HG03521 (cell line): Measurements from ENCODE around the gene ATE1.
"Not testable (repeated sequence)": the region's sequence is repeated elsewhere in the genome, so short reads cannot be mapped to it uniquely, and the experiment has no call there.

Experiments used
- ATAC-seq: cut with Tn5 transposase; IDR thresholded peaks from one replicate; pipeline ENCODE4 v1.9.1; 2021; ENCODE audit warnings: mild to moderate bottlenecking, moderate library complexity; ENCODE audit not compliant: unreplicated experiment

ATE1 gene

DNA sequence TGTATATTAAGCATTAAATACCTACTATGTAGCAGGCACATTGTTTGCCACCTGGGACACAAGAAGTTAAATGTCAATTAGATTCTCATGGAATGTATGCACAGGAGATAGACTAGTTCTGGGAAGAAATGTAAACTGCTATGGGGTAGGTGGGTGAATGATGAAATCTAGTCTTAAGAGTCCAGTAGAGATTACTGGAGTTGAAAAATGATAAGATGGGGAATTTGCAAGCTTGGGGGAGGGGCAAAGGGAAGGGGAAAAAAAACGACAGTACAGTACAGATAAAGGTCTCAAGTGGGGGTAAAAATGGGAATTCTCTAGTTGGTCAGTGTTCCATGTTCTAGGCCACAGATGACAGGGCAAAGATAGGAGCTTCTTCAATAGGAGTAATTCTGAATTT lies 94.4 kb downstream of the ATE1 start:
- ATAC-seq = no peak

DNA sequence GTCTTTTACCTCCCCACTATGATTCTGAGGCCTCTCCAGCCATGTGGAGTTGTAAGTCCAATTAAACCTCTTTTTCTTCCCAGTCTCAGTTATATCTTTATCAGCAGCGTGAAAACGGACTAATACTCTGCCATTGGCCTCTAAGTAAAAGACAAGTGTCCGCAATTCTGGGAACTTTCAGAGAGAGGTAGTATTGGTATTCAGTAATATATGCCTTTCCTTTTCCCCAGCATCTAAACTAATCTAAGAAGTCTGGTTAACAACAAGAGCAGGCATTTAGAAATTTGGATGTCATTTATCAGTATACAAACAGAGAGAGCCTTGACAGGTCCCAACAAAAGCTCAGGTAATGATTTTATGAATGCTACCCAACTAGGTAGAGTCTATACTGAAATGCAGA lies 95.2 kb downstream of the ATE1 start:
- ATAC-seq = no peak

DNA sequence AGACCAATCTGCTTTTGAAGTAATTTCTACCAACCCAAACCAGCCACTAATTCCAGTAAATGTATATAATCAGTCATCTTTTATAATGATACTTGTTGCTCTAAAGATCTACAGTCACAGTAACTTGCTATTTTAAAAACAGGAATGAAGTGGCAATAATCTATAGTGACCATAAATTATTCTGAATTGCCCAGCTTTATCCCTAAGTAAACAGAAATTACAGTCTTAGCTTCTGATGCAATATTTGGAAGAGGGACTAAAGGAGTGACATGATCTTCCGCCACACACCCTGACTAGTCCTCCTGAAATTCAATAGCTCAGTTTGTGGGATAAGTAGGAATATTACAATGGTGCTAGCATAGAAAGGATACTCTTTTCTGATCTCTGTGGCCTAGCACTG lies 96.1 kb downstream of the ATE1 start:
- no peak for ATAC-seq

DNA sequence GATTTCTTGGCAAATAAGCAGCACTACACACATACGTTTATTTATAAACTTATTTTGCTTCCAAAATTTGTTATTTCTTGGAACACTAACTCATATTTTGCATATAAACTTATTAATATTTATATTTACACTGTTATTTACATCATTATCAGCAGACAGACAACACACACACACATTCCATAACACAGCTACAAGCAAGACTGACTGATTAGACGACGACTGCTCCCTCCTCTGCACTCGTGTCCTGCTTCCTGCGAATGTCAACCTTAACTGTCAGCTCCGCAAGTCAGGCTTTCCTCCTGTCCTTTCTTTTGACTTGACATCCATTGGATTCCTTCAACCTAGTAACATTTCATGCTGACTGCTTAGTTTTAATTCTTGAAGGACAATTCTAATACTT lies 96.6 kb downstream of the ATE1 start:
- no peak for ATAC-seq

DNA sequence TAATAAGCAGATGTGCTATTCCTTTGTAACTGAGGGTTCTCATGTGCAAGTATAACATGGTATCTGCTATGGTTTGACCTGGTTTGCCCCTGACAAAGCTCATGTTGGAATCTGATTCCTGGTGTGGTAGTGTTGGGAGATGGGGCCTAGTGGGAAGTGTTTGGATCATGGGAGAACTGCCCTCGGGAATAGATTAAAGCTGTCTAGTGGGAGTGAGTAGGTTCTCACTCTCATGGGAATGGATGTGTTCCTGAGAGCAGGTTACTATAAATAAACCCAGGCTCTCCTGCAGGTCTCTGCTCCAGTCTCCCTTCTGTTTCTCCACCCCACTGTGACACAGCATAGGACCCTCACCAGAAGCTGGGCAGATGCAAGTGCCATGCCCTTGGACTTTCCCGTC lies 97.7 kb downstream of the ATE1 start:
- no peak for ATAC-seq

DNA sequence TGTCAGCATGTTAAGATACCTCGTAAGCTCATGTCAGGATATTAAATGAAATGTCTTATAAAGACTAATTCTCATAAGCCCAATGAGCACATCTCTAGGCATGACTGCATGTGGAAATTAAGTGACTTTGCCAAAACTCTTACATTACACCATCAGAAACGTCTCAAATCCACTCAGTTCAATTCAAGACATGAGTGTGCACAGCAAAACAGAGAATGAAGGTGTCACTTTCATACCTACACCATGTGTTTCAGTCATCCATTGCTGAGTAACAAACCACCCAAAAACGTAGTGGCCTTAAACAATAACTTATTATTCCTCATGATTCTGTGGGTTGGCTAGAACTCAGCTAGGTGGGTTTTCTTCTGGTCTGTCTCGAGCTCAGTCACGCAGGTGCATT lies 99.8 kb downstream of the ATE1 start:
- no peak for ATAC-seq

DNA sequence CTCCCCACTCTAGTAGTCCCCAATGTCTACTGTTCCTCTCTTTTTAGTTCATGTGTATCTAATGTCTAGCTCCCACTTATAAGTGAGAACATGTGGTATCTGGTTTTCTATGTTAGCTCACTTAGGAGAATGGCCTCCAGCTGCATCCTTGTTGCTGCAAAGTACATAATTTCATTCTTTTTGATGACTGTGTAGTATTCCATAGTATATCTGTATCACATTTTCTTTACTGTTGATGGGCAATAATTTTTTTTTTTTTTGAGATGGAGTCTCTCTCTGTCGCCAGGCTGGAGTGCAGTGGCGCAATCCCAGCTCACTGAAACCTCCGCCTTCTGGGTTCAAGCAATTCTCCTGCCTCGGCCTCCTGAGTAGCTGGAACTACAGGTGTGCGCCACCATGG lies 101.1 kb downstream of the ATE1 start:
- ATAC-seq = not testable (repeated sequence)

DNA sequence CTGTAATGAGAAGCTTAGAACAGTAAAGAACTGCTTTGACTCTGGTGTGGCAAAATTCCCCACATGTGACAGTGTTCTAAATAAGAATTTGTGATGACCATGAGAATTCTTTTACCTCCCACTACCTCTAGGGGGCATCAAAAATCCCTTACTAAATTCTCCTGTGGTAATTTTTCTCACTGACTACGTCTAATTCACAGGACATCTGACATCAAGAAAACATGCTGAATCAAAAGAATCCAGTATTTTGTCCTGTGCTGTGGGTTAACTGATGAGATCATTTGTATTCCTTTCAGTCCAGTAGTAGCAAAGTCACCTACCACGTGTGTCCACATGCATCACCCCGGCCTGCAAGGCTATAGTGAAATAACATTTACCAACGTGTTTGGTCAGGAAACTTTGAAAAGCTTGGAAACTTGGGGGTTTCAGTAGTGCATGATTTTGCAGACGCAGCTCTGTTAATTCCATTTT lies 103.8 kb downstream of the ATE1 start:
- ATAC-seq = no peak

DNA sequence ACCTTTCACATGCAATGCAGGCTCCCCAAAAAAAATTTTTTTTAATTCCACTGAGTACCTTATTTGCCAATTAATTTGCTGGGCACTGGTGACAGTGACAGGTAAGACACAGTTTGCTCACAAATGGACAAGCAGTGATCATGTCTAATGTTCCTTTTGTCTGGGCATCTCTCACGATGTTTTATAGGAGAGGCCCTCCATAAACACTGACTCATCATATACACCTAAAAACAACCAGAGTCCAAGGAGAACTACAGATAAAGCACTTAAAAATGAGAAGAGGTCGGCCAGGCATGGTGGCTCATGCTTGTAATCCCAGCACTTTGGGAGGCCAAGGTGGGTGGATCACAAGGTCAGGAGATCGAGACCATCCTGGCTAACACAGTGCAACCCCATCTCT lies 105.1 kb downstream of the ATE1 start:
- no peak for ATAC-seq

DNA sequence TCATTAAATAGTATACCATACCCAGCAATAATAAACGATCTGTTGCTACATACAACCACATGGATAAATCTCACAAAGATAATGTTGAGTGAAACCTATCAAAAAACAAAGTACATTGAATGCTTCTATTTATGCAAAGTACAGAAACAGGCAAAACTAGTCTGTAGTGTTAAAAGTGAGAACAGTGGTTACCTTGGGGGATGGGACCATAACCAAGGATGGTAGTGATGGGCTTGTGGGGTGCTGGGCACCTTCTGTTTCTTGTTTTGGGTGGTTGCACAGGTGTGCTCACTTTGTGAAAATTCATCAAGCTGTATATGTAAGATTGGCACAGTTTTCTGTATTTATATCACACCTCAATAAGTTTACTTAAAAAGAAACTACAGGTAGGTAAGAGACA lies 105.7 kb downstream of the ATE1 start:
- no peak for ATAC-seq

DNA sequence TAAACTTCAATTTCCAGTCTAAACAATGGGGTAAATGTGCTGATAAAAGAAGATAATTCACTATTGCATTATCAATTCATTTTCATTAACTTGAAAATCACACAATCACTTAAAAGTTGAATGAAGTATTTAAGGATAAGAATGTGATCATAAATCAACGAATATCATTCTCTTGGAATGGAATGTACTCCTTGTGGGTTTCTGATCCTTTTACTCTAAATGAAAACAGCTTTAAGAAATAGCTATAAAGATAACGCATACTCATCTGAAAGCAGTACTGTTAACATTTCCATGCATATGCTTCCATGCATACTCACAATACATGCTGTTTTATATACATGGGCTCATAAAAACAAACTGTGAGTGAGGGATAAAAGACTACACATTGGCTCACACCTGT lies 108.8 kb downstream of the ATE1 start:
- no peak for ATAC-seq

DNA sequence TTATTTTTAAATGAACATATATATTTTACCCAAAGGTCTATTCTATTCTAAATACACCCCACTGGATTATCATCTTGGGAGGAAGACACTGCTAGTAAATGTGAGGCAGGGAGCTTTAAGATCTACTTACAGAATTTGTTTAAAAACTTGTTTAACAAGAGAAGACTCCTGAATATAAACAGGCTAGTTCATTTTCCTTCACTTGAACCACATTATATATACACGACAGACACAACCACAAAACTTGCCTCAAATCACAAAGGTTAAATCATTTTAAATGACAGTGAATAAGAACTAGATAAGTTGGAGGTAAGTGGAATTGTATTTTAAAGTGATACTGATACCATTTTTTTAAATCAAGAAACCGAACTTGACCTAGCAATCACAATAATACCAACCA lies 109.2 kb downstream of the ATE1 start:
- ATAC-seq = no peak

DNA sequence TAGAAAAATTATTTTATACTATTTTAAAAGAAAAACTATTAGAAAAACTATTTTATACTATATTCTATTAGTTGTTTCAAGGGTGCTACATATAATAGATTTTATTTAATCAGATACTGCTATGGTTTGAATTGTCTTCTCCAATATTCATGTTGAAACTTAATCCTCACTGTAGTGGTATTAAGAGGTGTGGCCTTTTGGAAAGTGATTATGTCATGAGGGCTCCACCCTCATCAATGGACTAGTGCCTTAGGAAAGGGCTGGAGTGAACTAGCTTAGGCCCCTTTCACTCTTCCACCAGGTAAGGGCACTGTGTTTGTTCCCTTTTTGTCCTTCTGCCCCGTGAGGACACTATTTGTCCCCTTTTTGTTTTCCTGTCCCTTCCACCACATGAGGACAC lies 111.6 kb downstream of the ATE1 start:
- ATAC-seq = no peak

DNA sequence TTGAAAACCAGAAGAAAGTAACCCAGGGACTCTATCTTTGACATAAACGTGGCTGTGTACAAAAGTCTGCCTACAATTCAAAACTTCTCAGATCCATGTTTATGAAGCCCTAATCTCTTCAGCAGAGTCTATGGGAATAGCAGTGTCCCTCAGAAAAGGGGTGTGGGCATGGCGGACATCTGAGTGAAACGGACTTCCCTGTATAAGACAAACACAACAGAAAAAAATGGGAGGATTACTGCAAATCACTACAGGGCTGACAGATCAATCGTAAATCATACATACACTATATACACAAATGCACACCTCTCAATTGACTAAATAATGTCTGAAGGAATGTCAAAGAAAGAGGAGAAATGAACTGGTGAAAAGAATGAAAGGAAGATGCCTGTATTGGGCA lies 114.0 kb downstream of the ATE1 start:
- no peak for ATAC-seq

DNA sequence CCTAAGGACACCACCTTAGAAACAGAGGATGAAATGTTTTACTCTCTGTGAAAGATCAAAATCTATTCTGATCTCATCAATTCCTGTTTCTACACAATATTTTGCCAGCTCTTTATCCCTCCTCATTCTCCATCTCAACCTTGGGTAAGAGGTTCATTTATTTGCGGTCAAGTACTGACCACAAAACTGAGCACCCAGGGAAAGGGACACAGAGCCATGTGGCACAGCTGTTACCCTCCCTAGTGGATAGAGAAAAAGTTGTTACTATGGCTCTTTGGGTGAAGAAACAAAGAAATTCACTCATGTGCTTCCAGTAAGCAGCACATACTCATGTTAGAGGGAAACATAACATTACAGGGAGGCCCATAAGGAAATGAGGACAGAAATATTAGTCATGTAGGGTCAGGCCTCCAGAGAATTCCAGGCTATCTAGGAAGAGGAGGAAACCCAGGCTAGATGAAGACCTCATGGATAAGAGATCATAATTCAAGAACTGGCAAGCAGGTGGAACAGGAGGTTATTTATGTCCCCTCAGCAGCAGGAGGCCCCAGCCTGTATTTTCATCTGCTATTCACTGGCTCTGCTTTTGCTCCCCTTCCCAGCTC lies 114.5 kb downstream of the ATE1 start:
- ATAC-seq = no peak

DNA sequence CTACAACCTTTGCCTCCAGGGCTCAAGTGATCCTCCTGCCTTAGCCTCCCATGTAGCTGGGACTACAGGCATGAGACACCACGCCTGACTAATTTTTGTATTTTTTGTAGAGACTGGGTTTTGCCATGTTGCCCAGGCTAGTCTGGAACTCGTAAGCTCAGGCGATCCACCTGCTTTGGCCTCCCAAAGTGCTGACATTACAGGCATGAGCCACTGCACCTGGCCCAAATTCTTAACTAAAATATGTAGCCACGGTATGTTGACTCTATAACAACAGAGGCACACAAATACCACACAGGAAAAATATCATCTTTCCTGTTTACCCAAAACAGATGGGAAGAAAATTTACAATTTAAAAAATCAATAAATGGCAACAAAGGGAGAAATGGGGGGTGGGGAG lies 115.8 kb downstream of the ATE1 start:
- no peak for ATAC-seq

DNA sequence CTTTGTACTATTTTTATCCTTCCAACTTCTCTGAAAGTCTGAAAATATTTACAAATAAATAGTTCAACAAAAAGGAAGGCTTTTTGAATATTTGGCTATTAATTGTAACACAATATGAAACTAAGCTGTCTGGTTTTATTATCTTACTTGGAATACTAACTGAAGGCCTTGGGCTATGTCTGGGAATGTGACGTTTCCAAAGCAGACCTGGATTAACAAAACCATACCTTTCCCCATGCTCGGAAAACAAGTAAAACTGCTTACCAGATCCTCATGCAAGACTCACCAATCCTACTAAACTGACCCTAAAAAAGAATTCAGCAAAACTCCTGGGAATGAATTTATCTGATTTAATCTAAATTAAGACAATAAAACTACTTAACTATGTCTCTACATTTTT lies 116.4 kb downstream of the ATE1 start:
- ATAC-seq = no peak

DNA sequence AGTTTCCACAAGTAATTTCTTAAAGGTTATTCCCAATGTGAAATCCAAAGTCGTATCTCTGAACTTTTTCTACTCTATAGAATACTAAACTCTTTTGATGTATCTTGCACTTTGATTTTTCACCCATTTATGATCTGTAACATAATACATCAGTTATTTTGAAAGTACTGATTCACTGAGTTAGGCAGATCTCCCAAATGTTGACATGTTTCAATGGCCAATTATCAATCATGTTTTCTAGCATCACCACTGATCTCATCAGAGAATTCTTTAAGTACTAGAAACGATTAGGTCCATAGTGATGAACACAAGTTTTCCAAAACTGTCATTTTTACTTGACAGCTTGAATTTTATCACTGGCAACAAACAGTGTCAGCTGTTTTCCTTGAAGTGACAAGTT lies 119.0 kb downstream of the ATE1 start:
- ATAC-seq = no peak

DNA sequence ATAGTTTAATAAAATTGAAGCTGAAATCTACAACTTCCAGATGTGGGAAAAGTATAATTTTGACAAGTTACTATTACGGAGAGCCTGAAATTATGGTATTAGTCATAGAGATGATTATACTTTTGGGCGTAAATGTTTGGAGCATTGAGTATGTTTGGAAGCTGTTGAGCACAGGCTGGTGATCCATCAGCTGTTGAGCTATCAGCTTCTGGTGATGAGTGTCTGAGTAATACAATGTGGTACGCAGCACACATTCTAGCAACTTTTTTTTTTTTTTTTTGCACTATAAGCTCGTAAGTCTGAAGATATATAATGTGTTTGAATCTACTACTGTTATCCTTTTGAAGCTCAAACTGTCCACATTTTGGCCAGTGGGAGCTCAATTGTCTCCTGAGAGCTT lies 123.4 kb downstream of the ATE1 start:
- no peak for ATAC-seq

DNA sequence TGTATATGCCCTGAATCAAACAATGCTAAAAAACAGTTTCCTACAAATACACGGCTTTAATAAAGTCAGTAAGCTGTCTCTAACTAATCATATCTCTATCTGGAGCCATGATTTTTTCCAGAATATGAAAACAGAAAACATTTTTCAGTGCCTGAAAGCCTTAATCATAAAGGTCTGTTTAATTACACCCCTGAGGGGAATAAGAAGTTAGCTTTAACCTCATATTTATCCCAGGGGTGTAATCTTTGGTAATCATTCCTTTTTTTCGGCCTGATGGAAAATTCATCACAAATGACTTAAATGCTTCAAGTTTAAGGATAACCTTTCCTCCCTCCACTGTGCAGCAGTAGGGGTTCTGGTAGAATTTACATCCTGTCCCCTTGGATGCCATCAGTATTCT lies 124.2 kb downstream of the ATE1 start:
- no peak for ATAC-seq

DNA sequence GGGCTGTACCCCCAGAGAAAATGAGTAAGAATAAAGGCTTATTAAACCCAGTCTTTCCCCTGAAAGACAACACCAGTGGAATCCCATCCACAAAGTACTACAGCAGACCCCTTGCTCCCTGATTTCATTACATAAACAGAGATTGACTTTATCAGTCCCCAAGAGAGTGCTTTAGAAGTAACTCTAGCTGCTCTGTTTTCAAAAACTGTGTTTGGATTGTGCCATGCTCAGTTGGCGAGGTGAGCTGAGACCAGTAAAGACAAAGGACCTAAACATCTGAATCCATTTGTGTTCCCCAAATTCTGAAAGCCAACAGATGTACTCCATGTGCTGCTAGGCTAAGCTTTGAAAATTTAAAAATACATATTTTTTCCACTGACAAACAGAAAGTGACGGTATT lies 127.0 kb downstream of the ATE1 start:
- ATAC-seq = no peak

DNA sequence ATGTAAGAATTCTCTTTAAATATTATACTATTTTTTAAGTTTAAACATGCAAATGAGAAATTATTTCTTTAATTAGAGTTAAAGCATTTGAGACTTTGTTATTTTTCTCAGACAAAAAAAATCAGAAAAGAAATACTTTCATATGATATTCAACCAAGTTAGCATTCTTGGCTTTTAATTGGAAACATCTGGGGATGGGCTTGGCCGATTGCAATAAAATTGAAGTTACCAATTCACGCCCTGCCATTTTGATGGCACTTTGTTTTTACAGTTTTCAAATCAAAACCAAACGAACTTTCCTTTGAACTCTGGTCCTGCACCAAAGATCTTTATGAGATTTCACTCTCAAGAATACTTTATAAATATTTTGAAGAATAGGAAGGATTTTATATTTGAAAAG lies 127.7 kb downstream of the ATE1 start:
- no peak for ATAC-seq

DNA sequence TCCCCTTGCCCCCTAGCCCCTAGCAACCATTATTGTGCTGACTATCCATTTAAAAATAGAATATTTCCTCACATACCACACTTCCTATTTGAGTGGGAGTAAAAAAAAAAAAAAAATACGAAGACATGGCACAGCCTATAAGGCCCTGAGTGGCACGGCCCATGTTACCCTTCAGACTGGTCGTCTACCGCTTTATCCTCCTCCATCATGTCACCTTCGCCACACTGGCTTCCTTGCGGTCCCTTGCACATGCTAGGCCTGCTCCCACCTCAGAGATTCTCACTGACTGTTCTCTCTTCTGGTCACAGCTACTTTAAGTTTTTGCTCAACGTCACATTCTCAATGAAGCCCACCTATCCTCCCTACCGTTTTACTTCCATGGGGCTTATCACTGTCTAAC lies 130.3 kb downstream of the ATE1 start:
- no peak for ATAC-seq

DNA sequence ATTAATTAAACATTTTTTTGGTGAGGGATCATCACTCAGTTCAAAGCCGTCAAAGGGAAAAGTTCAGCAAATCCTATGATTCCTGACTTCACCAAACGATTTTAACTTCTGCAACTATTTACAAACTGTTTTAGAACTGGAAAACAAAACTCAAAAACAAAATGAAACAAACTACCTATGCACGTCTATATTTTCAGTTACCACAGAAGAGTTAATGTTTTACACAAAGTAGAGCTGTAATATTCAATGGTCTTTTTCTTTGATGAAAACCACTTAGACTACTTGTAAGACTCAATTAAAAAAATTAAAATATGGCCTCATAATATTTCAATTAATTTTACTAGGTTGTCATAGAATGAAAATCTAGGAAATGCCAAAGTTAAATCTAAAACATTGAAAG lies 131.5 kb downstream of the ATE1 start:
- no peak for ATAC-seq
